ENCODE results near the gene NOSTRIN. TPM values are rescaled to one million over a fixed set of nuclear protein-coding genes. Genes with fewer than 3 reads are reported as not detected.

Gene NOSTRIN
- total RNA-seq, 2 experiments from 2014 or later, result not detected

- CTCF ChIA-PET (ENCODE audit: unreplicated experiment), result no interaction called here
- no TSS peak for BruUV-seq (replicated peaks)
- H3K9me3 ChIP-seq (ENCODE audit: low read length), result no peaks in the 10 kb centered on the region
- no peak overlapping the region for H3K4me2 ChIP-seq (ENCODE audit: low read length)
- POLR2A ChIA-PET, result interaction anchor here (0.6 to 2.0 kb wide), 3 partner anchors 9 to 353 kb away, joined by 3 to 4 read pairs (median 4); no protein-coding TSS in a partner anchor
- no peak overlapping the region for H3K27ac ChIP-seq (ENCODE audit: low read depth, low read length, poor library complexity, severe bottlenecking)
- H3K4me3 ChIP-seq (ENCODE audit: low read depth, low read length, poor library complexity, severe bottlenecking), result no peak overlapping the region
- no peak for DNase-seq (ENCODE audit: low spot score)
- no peaks in the 10 kb centered on the region for H3K9me2 ChIP-seq (ENCODE audit: insufficient read depth, low read length)
- intact Hi-C loops (cut with micrococcal nuclease; ENCODE audit: unreplicated experiment), result no loop called here
- H3K4me1 ChIP-seq (ENCODE audit: insufficient read depth, low read length, poor library complexity, severe bottlenecking), result no peaks in the 10 kb centered on the region
- H2AFZ ChIP-seq (ENCODE audit: low read length), result no peak overlapping the region
- no peak for TF ChIP-seq EZH2phosphoT487 (IDR thresholded peaks at IDR 0.05; ENCODE audit: borderline replicate concordance, low read depth, low read length)
- TF ChIP-seq, protein P1, sequence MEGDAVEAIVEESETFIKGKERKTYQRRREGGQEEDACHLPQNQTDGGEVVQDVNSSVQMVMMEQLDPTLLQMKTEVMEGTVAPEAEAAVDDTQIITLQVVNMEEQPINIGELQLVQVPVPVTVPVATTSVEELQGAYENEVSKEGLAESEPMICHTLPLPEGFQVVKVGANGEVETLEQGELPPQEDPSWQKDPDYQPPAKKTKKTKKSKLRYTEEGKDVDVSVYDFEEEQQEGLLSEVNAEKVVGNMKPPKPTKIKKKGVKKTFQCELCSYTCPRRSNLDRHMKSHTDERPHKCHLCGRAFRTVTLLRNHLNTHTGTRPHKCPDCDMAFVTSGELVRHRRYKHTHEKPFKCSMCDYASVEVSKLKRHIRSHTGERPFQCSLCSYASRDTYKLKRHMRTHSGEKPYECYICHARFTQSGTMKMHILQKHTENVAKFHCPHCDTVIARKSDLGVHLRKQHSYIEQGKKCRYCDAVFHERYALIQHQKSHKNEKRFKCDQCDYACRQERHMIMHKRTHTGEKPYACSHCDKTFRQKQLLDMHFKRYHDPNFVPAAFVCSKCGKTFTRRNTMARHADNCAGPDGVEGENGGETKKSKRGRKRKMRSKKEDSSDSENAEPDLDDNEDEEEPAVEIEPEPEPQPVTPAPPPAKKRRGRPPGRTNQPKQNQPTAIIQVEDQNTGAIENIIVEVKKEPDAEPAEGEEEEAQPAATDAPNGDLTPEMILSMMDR (conservative IDR thresholded peaks at IDR 0.05; ENCODE audit: low read length), result no peak
- H3K36me3 ChIP-seq (ENCODE audit: insufficient read depth, low read length), result no peaks in the 10 kb centered on the region
- no peaks in the 10 kb centered on the region for H4K20me1 ChIP-seq (ENCODE audit: insufficient read depth, low read length)
- no peaks in the 10 kb centered on the region for H3K79me2 ChIP-seq (ENCODE audit: insufficient read depth, low read depth, low read length)
Measured at GRCh38 chr2:168801471-168801870, 966 bp upstream of the NOSTRIN start.

DNA sequence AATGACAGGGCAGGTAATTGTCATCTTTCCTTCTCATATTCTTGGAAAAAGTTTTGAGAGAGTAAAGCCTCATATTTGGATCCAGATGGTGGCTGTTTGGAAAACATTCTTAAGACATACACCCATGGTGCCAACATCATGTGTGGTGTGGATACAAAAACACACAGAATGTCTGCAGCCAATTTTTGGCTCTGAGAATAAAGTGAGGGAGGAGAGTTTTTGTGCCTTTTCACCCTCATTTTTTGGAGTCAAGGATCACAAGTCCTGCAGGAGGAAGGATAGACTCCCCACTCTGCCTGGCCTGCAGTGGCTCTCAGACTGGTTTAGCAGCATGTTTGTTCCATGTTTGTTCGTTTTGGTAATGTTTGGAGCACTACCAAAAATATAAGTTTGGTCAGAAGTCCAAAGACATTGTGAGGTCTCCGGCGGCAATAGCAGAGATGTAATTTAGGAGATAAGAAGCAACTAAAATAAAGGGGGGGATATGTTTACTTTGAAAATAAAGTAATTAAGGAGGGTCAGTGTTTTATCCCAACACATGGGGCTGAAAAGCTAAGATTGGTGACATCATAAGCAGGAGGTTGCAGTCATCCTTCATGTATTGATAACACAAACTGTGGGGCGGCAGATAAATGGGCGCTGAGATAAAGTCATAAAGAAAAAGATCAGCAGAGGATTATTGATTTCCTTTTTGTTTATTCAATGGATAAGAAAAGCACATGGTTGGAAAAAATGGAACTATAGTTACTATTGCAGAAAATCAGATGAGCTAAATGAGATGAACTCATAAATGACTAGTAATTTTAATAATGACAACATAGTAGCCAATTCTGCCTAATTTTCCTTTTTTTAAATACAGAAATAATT is 655 bp downstream of the NOSTRIN start:
- intact Hi-C loops (cut with micrococcal nuclease; ENCODE audit: unreplicated experiment), result no loop called here
- H2AFZ ChIP-seq (ENCODE audit: low read length), result no peak overlapping the region
- POLR2A ChIA-PET, result no interaction called here
- CTCF ChIA-PET (ENCODE audit: unreplicated experiment), result no interaction called here
- H3K27ac ChIP-seq (ENCODE audit: low read depth, low read length, poor library complexity, severe bottlenecking), result no peak overlapping the region
- no peaks in the 10 kb centered on the region for H3K9me3 ChIP-seq (ENCODE audit: low read length)
- H3K4me2 ChIP-seq (ENCODE audit: low read length), result no peak overlapping the region
- BruUV-seq (replicated peaks), result no TSS peak
- no peaks in the 10 kb centered on the region for H3K36me3 ChIP-seq (ENCODE audit: insufficient read depth, low read length)
- H3K9me2 ChIP-seq (ENCODE audit: insufficient read depth, low read length), result no peaks in the 10 kb centered on the region
- DNase-seq (ENCODE audit: low spot score), result no peak
- no peak overlapping the region for H3K4me3 ChIP-seq (ENCODE audit: low read depth, low read length, poor library complexity, severe bottlenecking)
- H3K4me1 ChIP-seq (ENCODE audit: insufficient read depth, low read length, poor library complexity, severe bottlenecking), result no peaks in the 10 kb centered on the region
- TF ChIP-seq, protein P1 (conservative IDR thresholded peaks at IDR 0.05; ENCODE audit: low read length), result no peak
- no peak for TF ChIP-seq EZH2phosphoT487 (IDR thresholded peaks at IDR 0.05; ENCODE audit: borderline replicate concordance, low read depth, low read length)
- no peaks in the 10 kb centered on the region for H3K79me2 ChIP-seq (ENCODE audit: insufficient read depth, low read depth, low read length)
- H4K20me1 ChIP-seq (ENCODE audit: insufficient read depth, low read length), result no peaks in the 10 kb centered on the region

- Histone ChIP-seq H3K9me3 (ENCODE audit: low read length) (no peaks in the 10 kb centered on the region), H3K4me1 (ENCODE audit: insufficient read depth, low read length, poor library complexity, severe bottlenecking) (no peaks in the 10 kb centered on the region), H3K4me3 (ENCODE audit: low read depth, low read length, poor library complexity, severe bottlenecking) (no peak overlapping the region), H4K20me1 (ENCODE audit: insufficient read depth, low read length) (no peaks in the 10 kb centered on the region), H2AFZ (ENCODE audit: low read length) (no peak overlapping the region), H3K79me2 (ENCODE audit: insufficient read depth, low read depth, low read length) (no peaks in the 10 kb centered on the region), H3K36me3 (ENCODE audit: insufficient read depth, low read length) (no peaks in the 10 kb centered on the region), H3K4me2 (ENCODE audit: low read length) (no peak overlapping the region), H3K9me2 (ENCODE audit: insufficient read depth, low read length) (no peaks in the 10 kb centered on the region), H3K27ac (ENCODE audit: low read depth, low read length, poor library complexity, severe bottlenecking) (no peak overlapping the region)
- ChIA-PET POLR2A (interaction anchor here (0.7 kb wide), 1 partner anchor 30 kb away, joined by 3 read pairs; no protein-coding TSS in a partner anchor), CTCF (ENCODE audit: unreplicated experiment) (no interaction called here)
- no peak for DNase-seq (ENCODE audit: low spot score)
- no TSS peak for BruUV-seq (replicated peaks)
- intact Hi-C loops (cut with micrococcal nuclease; ENCODE audit: unreplicated experiment), result no loop called here
- no peak for TF ChIP-seq EZH2phosphoT487 (IDR thresholded peaks at IDR 0.05; ENCODE audit: borderline replicate concordance, low read depth, low read length)
- TF ChIP-seq, protein P1 (conservative IDR thresholded peaks at IDR 0.05; ENCODE audit: low read length), result no peak
Measured at GRCh38 chr2:168804214-168804613, 1.8 kb downstream of the NOSTRIN start.

All from OCI-LY7 (cell line).